HFFc6 (cell line): ENCODE measurements around the gene KCNC3. TPM values are rescaled to one million over a fixed set of nuclear protein-coding genes. Genes with fewer than 3 reads are reported as not detected.
"Not testable (repeated sequence)": the region's sequence is repeated elsewhere in the genome, so short reads cannot be mapped to it uniquely, and the experiment has no call there.

ENCODE experiments used
- DNase-seq: peaks from one replicate; pipeline ENCODE4 v3.0.0-alpha.2; 2018
- H3K27ac Mint-ChIP-seq: 2 replicates; pipeline ENCODE4 v1.8.0; 2020; ENCODE audit warnings: mild to moderate bottlenecking, mixed read lengths
- H3K27me3 Mint-ChIP-seq: 2 replicates; pipeline ENCODE4 v1.8.0; 2021; ENCODE audit warnings: mild to moderate bottlenecking, moderate library complexity, mixed read lengths; ENCODE audit not compliant: insufficient read depth
- H3K36me3 Mint-ChIP-seq: 2 replicates; pipeline ENCODE4 v1.8.0; 2021; ENCODE audit warnings: low read depth, mixed read lengths
- H3K4me1 Mint-ChIP-seq: 2 replicates; pipeline ENCODE4 v1.8.0; 2020; ENCODE audit warnings: low read depth, mixed read lengths
- H3K4me3 Mint-ChIP-seq: 2 replicates; pipeline ENCODE4 v1.8.0; 2020; ENCODE audit warnings: mild to moderate bottlenecking, moderate library complexity, mixed read lengths
- H3K9me3 Mint-ChIP-seq: 2 replicates; pipeline ENCODE4 v1.8.0; 2020; ENCODE audit warnings: mild to moderate bottlenecking, mixed read lengths
- CTCF ChIP-seq: fragments of 200-600 bp; sonication (generic); IDR thresholded peaks from 2 replicates; pipeline ENCODE4 v1.5.0; 2021; ENCODE audit warnings: antibody characterized with exemption, mild to moderate bottlenecking
- total RNA-seq, 6 experiments: library from RNA; stranded (reverse); fragmentation: NEBNext Ultra II Directional; extraction: Animal tissue kit (Norgen Biotek cat#: 25700); gene quantifications; 2 replicates in 1 of 6; 3 replicates in 5 of 6; pipeline ENCODE4 v1.2.3, GENCODE V29; 2021

Gene KCNC3
- total RNA-seq, 6 experiments from 2014 or later: not detected

GRCh38 chr19:50357178-50358100 is 28.3 kb upstream of the KCNC3 start:
- Mint-ChIP-seq H3K27ac (no peak overlapping the region; the same call in 1 of the 2 replicates), H3K4me1 (no peaks in the 10 kb centered on the region), H3K36me3 (no peaks in the 10 kb centered on the region), H3K27me3 (peaks cover 10% of the 10 kb centered on the region), H3K9me3 (0 out of 2 replicates have a peak, but pooled peaks cover 4% of the 10 kb centered on the region), H3K4me3 (peak overlapping the region; percentile 81)
- peak; percentile 42 for DNase-seq
- TF ChIP-seq CTCF: peak; percentile 90

- Mint-ChIP-seq H3K27ac (no peak overlapping the region), H3K4me1 (no peaks in the 10 kb centered on the region), H3K36me3 (no peaks in the 10 kb centered on the region), H3K4me3 (no peak overlapping the region; the same call in 1 of the 2 replicates), H3K9me3 (0 out of 2 replicates have a peak, but pooled peaks cover 4% of the 10 kb centered on the region), H3K27me3 (peaks cover 15% of the 10 kb centered on the region)
- no peak for DNase-seq
- no peak for TF ChIP-seq CTCF
Observed at GRCh38 chr19:50356691-50357177, 27.6 kb upstream of the KCNC3 start.

GRCh38 chr19:50353487-50353880 is 24.3 kb upstream of the KCNC3 start:
- DNase-seq, H3K36me3 Mint-ChIP-seq, H3K4me1 Mint-ChIP-seq, H3K9me3 Mint-ChIP-seq, H3K4me3 Mint-ChIP-seq, H3K27ac Mint-ChIP-seq: not testable (repeated sequence)
- H3K27me3 Mint-ChIP-seq: peaks cover 21% of the 10 kb centered on the region

GRCh38 chr19:50352242-50352641 is 23.1 kb upstream of the KCNC3 start:
- no peaks in the 10 kb centered on the region for H3K9me3 Mint-ChIP-seq
- no peak overlapping the region for H3K4me3 Mint-ChIP-seq
- H3K27me3 Mint-ChIP-seq: peaks cover 21% of the 10 kb centered on the region
- DNase-seq: no peak
- H3K4me1 Mint-ChIP-seq: no peaks in the 10 kb centered on the region
- no peaks in the 10 kb centered on the region for H3K36me3 Mint-ChIP-seq
- TF ChIP-seq CTCF: no peak
- no peak overlapping the region for H3K27ac Mint-ChIP-seq

GRCh38 chr19:50349277-50350057 is 20.3 kb upstream of the KCNC3 start:
- Mint-ChIP-seq H3K36me3 (no peaks in the 10 kb centered on the region), H3K4me3 (no peak overlapping the region), H3K27me3 (peaks cover 18% of the 10 kb centered on the region), H3K27ac (no peak overlapping the region), H3K4me1 (no peaks in the 10 kb centered on the region), H3K9me3 (peaks cover 7% of the 10 kb centered on the region)
- TF ChIP-seq CTCF: 0 out of 2 replicates have a peak, but pooled peaks have one; percentile 12
- no peak for DNase-seq

GRCh38 chr19:50347089-50347581 is 18.0 kb upstream of the KCNC3 start:
- H3K27ac Mint-ChIP-seq, DNase-seq, H3K4me1 Mint-ChIP-seq, H3K36me3 Mint-ChIP-seq: not testable (repeated sequence)
- Mint-ChIP-seq H3K9me3 (peaks cover 11% of the 10 kb centered on the region), H3K4me3 (peak overlapping the region; percentile 10; the same call in 1 of the 2 replicates), H3K27me3 (peaks cover 17% of the 10 kb centered on the region)
